Left ventricle myocardium inferior (tissue), 1 donor: ENCODE results near the gene NSMCE1. TPM values are rescaled to one million over a fixed set of nuclear protein-coding genes. Genes with fewer than 3 reads are reported as not detected.

ENCODE experiments used
- DNase-seq: peaks from one replicate; pipeline ENCODE4 v3.0.0-alpha.2; 2020
- H3K27ac ChIP-seq: fragments of 200-600 bp; replicated peaks from 2 replicates; pipeline ENCODE4 v1.8.0; 2021
- H3K27me3 ChIP-seq: fragments of 200-600 bp; 2 replicates; pipeline ENCODE4 v1.8.0; 2021; ENCODE audit warnings: low read depth
- H3K36me3 ChIP-seq: fragments of 200-600 bp; 2 replicates; pipeline ENCODE4 v1.8.0; 2021
- H3K4me1 ChIP-seq: fragments of 200-600 bp; 2 replicates; pipeline ENCODE4 v1.8.0; 2021
- H3K4me3 ChIP-seq: fragments of 200-600 bp; 2 replicates; pipeline ENCODE4 v1.8.0; 2021; ENCODE audit warnings: mild to moderate bottlenecking, moderate library complexity
- H3K9me3 ChIP-seq: fragments of 200-600 bp; replicated peaks from 2 replicates; pipeline ENCODE4 v1.8.0; 2021
- intact Hi-C: fragments of 100-400 bp; cut with micrococcal nuclease; formaldehyde crosslinking; loops from one replicate; pipeline ENCODE4 v1.11.0; 2022
- total RNA-seq: library from RNA; stranded (reverse); fragmentation: NEBNext Ultra II Directional; extraction: Animal tissue kit (Norgen Biotek cat#: 25700); gene quantifications from one replicate; pipeline ENCODE4 v1.2.1, GENCODE V29; 2021
- TF ChIP-seq, protein P1 (sequence below): fragments of 200-600 bp; IDR thresholded peaks from 2 replicates; pipeline ENCODE4 v1.8.0; 2021; ENCODE audit warnings: antibody characterized with exemption, mild to moderate bottlenecking, borderline replicate concordance
- donor health status: DM: no; HTN: yes; CAD: no; lungs with severe emphysema.

Gene NSMCE1
- total RNA-seq, 1 donor from 2014 or later, result 38.6 TPM

DNA sequence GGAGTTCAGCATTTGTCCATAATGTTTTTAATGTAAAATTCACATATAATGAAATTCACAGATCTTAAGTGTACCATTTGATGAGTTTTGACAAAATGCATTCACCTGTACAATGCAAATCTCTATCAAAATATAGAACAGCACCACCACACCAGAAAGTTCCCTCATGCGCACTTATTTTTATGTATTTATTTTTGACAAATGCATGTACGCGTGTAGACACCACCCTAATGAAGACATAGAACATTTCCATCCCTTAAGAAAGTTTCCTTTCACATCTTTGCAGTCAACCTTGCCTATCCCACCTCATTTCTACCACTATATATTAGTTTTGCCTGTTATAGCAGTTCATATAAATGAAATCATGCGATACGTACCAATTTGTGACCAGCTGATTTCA lies 29.6 kb upstream of the NSMCE1 start:
- TF ChIP-seq, protein P1, sequence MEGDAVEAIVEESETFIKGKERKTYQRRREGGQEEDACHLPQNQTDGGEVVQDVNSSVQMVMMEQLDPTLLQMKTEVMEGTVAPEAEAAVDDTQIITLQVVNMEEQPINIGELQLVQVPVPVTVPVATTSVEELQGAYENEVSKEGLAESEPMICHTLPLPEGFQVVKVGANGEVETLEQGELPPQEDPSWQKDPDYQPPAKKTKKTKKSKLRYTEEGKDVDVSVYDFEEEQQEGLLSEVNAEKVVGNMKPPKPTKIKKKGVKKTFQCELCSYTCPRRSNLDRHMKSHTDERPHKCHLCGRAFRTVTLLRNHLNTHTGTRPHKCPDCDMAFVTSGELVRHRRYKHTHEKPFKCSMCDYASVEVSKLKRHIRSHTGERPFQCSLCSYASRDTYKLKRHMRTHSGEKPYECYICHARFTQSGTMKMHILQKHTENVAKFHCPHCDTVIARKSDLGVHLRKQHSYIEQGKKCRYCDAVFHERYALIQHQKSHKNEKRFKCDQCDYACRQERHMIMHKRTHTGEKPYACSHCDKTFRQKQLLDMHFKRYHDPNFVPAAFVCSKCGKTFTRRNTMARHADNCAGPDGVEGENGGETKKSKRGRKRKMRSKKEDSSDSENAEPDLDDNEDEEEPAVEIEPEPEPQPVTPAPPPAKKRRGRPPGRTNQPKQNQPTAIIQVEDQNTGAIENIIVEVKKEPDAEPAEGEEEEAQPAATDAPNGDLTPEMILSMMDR, result no peak
- Histone ChIP-seq H3K4me3 (no peak overlapping the region), H3K27me3 (no peaks in the 10 kb centered on the region), H3K36me3 (no peaks in the 10 kb centered on the region), H3K9me3 (no peaks in the 10 kb centered on the region), H3K27ac (no peak overlapping the region), H3K4me1 (no peaks in the 10 kb centered on the region)
- intact Hi-C loops, result no loop called here
- DNase-seq, result no peak

DNA sequence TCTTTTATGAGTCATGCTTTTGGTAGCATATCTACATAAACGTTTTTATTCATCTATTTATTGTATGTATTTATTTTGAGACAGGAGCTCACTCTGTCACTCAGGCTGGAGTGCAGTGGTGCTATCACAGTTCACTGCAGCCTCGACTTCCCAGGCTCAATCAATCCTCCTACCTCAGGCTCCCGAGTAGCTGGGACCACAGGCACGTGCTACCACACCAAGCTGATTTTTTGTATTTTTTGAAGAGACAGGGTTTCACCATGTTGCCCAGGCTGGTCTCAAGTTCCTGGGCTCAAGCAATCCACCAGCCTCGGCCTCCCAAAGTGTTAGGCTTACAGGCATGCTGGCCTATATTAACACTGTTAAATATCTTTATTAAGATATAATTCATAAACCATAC lies 24.8 kb upstream of the NSMCE1 start:
- Histone ChIP-seq H3K27me3 (no peaks in the 10 kb centered on the region), H3K4me1 (no peaks in the 10 kb centered on the region), H3K27ac (no peak overlapping the region), H3K4me3 (no peak overlapping the region), H3K36me3 (no peaks in the 10 kb centered on the region), H3K9me3 (no peaks in the 10 kb centered on the region)
- no peak for DNase-seq
- TF ChIP-seq, protein P1, result no peak
- intact Hi-C loops, result no loop called here

DNA sequence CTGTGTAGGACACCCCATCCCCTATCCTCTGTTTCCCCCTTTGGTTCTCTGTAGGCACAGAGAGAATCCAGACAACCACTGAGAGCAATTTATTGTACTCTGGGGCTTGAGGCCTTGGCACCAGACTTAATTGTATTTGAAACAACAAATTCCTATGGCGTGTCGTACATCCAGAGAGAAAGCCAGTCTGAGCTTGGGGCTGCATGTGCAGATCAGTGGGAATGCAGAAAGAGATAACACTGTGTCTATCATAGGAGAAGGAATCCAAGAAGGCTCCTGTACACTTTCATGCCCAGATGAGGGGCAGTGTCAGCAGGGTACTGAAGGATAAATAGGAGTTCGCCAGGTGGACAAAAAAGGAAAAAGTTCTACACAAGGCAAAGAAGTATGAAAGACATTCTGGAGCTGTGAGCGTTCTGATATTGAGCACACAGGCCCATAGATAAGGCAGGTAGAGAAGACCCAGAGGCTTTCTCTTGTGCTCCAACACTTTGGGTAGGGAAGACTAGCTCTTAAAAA lies 23.2 kb upstream of the NSMCE1 start:
- Histone ChIP-seq H3K9me3 (no peaks in the 10 kb centered on the region), H3K36me3 (no peaks in the 10 kb centered on the region), H3K4me1 (peaks cover 5% of the 10 kb centered on the region), H3K4me3 (no peak overlapping the region), H3K27ac (no peak overlapping the region), H3K27me3 (no peaks in the 10 kb centered on the region)
- intact Hi-C loops, result no loop called here
- TF ChIP-seq, protein P1, result no peak
- DNase-seq, result no peak

DNA sequence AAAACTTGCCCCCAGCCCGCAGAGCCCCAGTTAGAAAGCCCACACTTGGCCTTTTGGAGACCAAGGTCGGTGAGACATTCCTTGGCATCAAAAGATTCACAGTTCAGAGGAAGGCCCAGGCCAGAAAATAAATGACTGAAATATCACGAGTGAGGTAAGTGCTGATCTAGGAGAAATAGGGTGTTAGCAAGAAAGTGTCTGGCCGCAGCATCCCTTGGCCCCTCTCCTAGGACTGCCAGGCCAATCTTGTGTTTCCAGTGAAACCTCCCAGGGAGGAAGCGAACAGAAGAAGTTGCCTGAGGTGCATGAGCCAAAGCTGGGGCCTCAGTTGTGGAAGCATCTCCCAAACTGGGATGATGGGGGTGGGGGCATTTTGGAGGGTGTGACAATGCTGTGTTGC lies 22.5 kb upstream of the NSMCE1 start:
- no peak overlapping the region for H3K27ac ChIP-seq
- no peak for DNase-seq
- TF ChIP-seq, protein P1, result no peak

DNA sequence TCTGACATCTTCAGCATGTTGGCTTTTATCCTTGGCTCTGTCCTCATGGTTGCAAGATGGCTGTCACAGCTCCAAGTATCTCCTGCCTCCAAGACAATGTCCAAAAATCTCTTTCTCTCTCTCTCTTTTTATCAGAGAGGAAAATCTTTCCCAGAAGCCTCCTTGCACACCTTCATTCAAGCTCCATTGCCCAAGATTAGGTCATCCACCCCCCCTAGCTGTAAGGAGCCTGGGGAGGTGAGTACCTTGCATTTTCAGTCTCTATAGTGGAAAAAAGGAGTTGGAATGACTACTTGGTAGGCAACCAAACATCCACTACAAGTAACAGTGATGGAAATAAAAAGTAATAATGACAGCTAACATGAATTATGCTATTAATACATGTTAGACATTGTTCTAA lies 22.0 kb upstream of the NSMCE1 start:
- Histone ChIP-seq H3K36me3 (no peaks in the 10 kb centered on the region), H3K9me3 (no peaks in the 10 kb centered on the region), H3K4me1 (peaks cover 11% of the 10 kb centered on the region), H3K27me3 (no peaks in the 10 kb centered on the region), H3K27ac (no peak overlapping the region), H3K4me3 (no peak overlapping the region)
- DNase-seq, result no peak
- TF ChIP-seq, protein P1, result no peak
- intact Hi-C loops, result no loop called here

More for the DNA sequence above, 22.5 kb upstream of the NSMCE1 start:
- Histone ChIP-seq H3K4me1 (peaks cover 9% of the 10 kb centered on the region), H3K36me3 (no peaks in the 10 kb centered on the region), H3K9me3 (no peaks in the 10 kb centered on the region), H3K4me3 (no peak overlapping the region), H3K27me3 (no peaks in the 10 kb centered on the region)
- intact Hi-C loops, result no loop called here
